ENCODE data around the gene RPS6KA1.

The RPS6KA1 gene

GRCh38 chr1:26558685-26559048, 29.1 kb downstream of the RPS6KA1 start:
- TF ChIP-seq CTCF (IDR thresholded peaks at IDR 0.05; ENCODE audit: low read depth, low read length) = no peak
- no peak for DNase-seq (ENCODE audit: low read depth in 2 of 2)

GRCh38 chr1:26560403-26560780, 30.8 kb downstream of the RPS6KA1 start:
- no peak for TF ChIP-seq CTCF (IDR thresholded peaks at IDR 0.05; ENCODE audit: low read depth, low read length)
- H3K4me3 ChIP-seq (replicated peaks in 1 of 2; ENCODE audit: low read depth in 2 of 2, low read length in 2 of 2) = no peak overlapping the region
- no peak for DNase-seq (ENCODE audit: low read depth in 2 of 2)

More at GRCh38 chr1:26558685-26559048, 29.1 kb downstream of the RPS6KA1 start:
- no peak overlapping the region for H3K4me3 ChIP-seq (replicated peaks in 1 of 2; ENCODE audit: low read depth in 2 of 2, low read length in 2 of 2)

- no peak for TF ChIP-seq CTCF (IDR thresholded peaks at IDR 0.05; ENCODE audit: low read depth, low read length)
Measured at GRCh38 chr1:26570287-26570686, 40.7 kb downstream of the RPS6KA1 start.

GRCh38 chr1:26571381-26571780, 41.8 kb downstream of the RPS6KA1 start:
- no peak overlapping the region for H3K4me3 ChIP-seq (replicated peaks in 1 of 2; ENCODE audit: low read depth in 2 of 2, low read length in 2 of 2)
- no peak for DNase-seq (ENCODE audit: low read depth in 2 of 2)
- TF ChIP-seq CTCF (IDR thresholded peaks at IDR 0.05; ENCODE audit: low read depth, low read length) = no peak

More at GRCh38 chr1:26570287-26570686, 40.7 kb downstream of the RPS6KA1 start:
- H3K4me3 ChIP-seq (replicated peaks in 1 of 2; ENCODE audit: low read depth in 2 of 2, low read length in 2 of 2) = no peak overlapping the region
- peak; percentile 32 to 39 for DNase-seq (ENCODE audit: low read depth in 2 of 2)

GRCh38 chr1:26574018-26574417, 44.5 kb downstream of the RPS6KA1 start:
- no peak overlapping the region for H3K4me3 ChIP-seq (replicated peaks in 1 of 2; ENCODE audit: low read depth in 2 of 2, low read length in 2 of 2)
- no peak for DNase-seq (ENCODE audit: low read depth in 2 of 2)
- no peak for TF ChIP-seq CTCF (IDR thresholded peaks at IDR 0.05; ENCODE audit: low read depth, low read length)

- H3K4me3 ChIP-seq (replicated peaks in 1 of 2; ENCODE audit: low read depth in 2 of 2, low read length in 2 of 2) = no peak overlapping the region
- peak; percentile 49 to 78 for DNase-seq (ENCODE audit: low read depth in 2 of 2)
- TF ChIP-seq CTCF (IDR thresholded peaks at IDR 0.05; ENCODE audit: low read depth, low read length) = no peak
Measured at GRCh38 chr1:26574719-26575251, 45.2 kb downstream of the RPS6KA1 start.

GRCh38 chr1:26575348-26575747, 45.8 kb downstream of the RPS6KA1 start:
- no peak overlapping the region for H3K4me3 ChIP-seq (replicated peaks in 1 of 2; ENCODE audit: low read depth in 2 of 2, low read length in 2 of 2)
- DNase-seq (ENCODE audit: low read depth in 2 of 2) = no peak

More at GRCh38 chr1:26575348-26575747, 45.8 kb downstream of the RPS6KA1 start:
- TF ChIP-seq CTCF (IDR thresholded peaks at IDR 0.05; ENCODE audit: low read depth, low read length) = no peak

Data from cardiac fibroblast (primary cell).